ENCODE data around the gene MXRA8.
"Not testable (repeated sequence)": the region's sequence is repeated elsewhere in the genome, so short reads cannot be mapped to it uniquely, and the experiment has no call there.

MXRA8 gene, protein sequence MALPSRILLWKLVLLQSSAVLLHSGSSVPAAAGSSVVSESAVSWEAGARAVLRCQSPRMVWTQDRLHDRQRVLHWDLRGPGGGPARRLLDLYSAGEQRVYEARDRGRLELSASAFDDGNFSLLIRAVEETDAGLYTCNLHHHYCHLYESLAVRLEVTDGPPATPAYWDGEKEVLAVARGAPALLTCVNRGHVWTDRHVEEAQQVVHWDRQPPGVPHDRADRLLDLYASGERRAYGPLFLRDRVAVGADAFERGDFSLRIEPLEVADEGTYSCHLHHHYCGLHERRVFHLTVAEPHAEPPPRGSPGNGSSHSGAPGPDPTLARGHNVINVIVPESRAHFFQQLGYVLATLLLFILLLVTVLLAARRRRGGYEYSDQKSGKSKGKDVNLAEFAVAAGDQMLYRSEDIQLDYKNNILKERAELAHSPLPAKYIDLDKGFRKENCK

DNA sequence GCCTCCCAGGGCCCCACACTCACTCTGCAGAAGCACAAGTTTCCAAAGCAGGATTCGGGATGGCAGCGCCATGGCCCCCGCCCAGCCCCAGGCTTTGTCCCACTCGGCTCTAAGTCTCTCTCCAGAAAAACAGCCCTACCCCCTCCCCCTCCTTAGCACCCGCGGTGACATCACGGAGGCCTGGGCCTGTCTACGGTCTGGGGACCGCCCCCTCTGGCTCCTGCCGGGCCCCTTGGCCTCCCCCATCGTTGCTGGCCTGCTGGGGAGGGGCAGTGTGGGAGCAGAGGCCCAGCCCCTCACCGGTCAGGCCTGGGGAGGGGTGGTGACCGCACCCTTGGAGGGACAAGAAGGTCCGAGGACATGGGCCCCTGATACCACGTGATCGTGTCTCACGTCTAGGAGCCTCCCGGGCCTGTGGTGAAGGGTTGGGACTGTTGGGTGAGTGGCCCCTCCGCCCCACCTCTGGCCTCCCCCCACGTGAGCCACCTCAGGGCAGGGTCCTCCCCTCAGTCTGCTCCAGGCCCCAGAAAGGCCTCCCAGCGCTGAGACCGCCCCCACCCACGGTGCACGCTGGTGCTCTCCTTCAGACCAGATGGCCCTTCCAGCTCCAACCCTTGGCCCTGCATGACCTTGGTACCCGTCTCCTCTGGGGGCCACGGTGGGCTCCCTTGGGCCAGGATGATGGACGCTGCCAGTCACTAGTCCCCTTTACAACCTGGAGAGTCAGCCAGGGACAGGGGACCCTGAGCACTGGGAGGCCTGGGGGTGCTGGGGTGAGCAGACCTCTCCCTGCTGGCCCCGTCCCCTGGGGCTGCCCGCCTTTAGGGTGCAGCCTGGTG is at the start of gene MXRA8:
TSS of gene MXRA8 (minus strand) at position 123 of the 839 bp plus-strand sequence. CDS start at position 72, 51 bp downstream.
- DNase-seq = no peak

DNA sequence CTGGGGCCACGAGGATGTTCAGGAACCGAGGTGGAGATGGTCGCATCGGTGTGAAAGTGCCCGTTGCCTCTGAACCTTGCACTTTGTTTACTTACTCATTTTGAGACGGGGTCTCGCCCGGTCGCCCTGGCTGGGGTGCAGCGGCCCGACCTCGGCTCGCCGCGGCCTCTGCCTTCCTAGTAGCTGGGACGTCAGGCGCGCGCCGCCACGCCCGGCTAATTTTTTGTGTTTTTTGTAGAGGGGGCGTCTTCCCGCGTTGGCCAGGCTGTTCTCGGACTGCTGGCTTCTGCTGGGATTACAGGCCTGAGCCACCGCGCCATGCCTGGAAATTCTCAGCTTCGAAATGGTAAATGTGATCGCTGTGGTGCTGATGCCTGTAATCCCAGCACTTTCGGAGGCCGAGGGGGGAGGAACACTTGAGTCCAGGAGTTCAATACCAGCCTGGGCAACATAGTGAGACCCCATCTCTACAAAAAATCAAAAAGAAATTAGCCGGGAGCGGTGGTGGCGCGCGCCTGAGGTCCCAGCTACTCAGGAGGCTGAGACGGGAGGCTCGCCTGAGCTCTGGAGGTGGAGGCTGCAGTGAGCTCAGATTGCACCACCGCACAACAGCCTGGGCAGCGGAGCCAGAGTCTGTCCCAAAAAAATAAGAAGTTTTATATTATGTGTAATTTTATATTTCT is 49.4 kb upstream of the MXRA8 start:
- DNase-seq = no peak

DNA sequence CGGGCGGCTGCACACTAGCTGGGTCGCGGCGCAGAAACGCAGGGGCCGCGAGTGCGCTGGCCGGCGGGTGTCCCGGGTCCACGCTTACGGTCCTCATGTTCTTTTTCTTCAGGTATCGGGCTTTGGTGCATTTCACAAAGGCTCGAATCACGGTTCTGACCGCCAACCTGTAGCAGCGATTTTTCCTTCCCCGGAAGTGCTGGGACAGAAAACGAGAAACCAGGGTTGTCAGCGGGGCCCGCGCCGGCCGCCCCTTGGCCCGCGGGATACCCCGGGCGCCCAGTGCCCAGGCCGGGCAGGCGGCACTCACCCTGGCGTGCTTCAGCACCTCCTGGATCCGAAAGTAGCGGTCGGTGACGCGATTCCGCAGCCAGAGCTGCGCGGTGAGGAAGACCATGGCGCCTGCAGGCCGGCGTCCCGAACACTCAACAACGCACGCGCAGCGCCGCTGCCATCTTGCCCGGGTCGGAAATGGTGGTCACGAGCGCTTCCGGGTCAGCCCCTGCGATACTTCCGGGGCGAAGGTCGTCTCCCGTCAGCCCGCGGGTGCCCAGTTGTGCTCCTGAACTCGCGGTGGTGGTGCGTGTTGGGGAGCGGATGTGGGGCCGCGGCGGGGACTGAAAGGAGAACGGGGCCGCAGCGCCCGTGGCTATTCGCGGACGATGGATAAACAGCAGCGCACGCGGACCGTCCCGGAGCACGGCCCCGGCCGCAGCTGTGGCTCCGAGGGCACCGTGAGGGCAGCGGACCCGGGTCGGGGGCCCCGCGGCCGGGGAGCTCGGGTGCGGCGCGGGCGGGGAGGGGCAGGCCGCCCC is 48.7 kb upstream of the MXRA8 start, which contains the start of gene MRPL20:
TSS of gene MRPL20 (minus strand) at position 473 of the 815 bp plus-strand sequence. CDS start at position 397, 76 bp downstream.
- DNase-seq = peak; percentile 91

DNA sequence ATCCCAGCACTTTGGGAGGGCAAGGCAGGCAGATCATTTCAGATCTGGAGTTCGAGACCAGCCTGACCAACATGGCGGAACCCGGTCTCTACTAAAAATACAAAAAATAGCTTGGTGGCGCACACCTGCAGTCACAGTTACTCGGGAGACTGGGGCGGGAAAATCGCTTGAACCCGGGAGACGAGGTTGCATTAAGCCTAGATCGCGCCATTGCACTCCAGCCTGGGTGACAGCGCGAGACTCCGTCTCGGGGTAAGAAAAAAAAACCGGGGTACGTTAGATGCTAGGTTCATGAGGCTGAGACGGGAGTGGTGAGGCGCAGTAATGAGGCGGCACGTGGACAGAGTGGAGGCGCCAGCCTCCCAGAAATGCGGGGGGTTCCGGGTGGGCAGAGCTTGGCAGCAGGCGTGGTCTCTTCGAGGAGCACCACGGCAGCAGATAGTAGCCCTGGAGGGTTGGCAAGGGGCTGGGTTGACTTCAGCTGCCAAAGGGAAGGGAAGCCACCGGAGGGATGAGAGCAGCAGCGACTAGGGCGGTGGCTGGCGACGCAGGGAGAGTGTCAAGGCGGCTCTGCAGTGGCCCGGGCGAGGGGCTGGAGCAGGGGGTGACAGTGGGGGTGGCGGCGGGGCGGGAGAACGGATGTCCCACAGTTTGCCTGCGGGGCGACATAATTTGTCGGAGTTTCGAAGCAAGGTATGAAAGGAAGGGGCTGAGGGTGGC is 47.9 kb upstream of the MXRA8 start:
- no peak for DNase-seq

DNA sequence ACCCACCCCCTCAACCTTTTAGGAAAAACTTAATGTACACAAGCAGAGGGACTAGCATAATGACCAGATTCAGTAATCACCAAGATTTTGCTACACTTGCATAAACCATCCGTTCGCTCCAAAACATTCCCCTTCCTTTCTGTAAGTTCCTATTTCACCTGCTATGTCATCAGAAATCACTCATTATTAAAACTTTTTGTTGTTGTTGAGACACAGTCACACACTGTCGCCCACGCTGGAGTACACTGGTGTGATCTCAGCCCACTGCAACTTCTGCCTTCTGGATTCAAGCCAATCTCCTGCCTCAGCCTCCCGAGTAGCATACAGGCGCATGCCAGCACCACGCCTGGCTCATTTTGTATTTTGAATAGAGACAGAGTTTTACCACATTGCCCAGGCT is 45.3 kb upstream of the MXRA8 start:
- DNase-seq = no peak

- not testable (repeated sequence) for DNase-seq
Observed at GRCh38 chr1:1402901-1403392, 44.6 kb upstream of the MXRA8 start.

GRCh38 chr1:1402072-1402900 is 43.9 kb upstream of the MXRA8 start:
- DNase-seq = no peak

- DNase-seq = no peak
Observed at GRCh38 chr1:1401457-1402010, 43.2 kb upstream of the MXRA8 start.

DNA sequence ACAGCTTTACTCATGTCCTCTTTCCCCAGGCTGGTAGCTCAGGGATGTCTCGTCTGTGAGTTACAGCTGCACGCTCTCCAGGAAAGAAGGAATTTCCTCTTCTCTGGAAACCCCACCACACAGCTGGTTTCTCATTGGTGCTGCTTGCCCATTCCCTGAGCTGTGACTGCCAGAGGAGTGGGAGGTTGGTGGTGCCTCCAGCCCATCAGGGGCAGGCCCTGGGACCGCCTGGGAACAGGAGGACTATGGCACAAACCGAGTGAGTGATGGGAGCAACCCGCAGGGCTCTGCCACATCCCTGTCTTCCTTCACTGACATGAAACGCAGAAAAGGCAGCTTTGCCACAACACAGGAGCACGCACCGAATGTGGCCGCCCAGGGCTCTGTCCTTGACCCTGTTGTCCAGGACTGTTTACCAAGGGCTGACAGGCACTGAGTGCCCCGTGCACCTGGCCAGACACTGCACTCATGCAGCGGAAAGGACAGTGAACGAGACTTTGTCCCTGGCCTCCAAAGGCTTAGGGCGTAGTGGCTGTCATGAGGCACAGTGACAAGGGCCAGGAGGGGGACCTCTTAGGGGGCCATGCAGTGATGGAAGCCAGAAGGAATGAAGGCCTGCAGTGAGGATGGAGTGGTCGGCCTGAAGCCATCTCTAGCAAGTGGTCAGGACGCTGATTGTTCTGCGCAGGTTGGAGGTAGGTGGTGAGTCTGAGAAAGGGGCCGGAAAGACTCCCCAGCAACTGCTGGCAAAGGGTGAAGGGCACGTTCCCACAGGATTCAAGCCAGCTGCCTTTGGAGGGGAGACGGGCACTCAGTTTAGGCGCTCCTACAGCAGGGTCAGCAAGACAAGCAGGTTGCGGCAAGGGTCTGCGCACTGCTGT is 42.5 kb upstream of the MXRA8 start:
- no peak for DNase-seq

DNA sequence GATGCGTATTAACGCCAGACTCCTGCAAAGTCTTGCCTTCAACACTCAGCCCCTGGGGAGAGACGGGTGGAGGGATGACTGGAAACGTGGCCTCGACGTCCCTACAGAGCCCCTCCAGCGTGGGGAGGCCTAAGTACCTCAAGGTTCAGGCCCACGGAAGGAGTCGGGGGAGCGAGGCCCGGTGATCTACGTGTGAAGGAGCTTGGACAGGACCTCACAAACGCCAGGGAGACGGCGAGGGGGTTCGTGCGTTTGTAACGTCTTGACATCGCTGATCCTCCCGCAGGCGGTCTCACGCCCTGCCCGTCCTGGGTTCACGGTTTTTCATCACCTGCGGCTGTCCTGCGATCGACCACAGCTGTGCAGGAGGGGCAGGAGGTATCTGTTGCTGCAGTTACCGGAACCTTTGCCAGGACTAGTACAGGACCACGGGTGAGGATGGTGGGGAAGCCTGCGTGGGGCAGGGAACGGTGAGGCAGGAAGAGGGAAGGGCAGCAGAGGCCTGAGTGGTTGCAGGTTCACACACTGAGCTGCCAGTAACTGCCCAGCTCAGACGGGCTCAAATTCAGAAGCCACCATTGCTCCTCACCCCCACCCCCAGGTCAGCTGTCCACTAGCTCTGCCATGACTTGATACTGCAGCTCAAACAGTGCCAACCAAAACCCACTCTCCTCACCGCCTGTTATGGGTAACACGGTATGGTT is 41.7 kb upstream of the MXRA8 start:
- no peak for DNase-seq

DNA sequence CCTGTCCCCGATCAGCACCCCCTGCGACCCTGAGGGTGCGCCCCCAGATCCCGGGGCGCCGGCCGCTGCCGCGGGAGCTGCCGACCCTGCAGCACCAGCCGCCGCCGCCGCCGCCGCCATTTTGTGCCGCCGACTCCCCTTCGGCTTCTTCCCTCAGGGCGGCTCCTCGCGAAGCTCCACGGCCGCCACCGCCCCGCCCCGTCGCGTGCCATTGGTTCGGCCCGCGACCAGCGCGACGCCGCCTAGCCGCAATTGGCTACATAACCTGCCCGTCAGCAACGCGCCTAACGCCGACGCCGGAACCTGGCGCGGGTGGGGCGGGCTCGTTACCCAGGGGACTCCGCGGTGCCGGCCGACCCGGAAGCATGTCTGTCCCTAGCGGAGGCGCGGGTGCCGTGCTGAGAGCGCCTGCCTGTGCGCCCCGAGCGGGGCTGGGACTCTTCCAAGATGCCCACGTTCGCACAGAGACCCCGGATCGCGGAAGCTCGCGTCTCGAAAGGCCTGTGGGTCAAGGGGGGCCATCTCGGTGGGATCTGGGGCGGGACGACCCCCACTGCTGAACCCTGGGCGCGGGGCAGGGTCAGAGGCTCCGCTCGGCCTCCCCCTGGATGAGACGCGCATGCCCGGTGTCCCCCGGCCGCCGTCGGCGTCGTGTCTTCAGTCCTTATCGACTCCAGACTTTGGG is 41.0 kb upstream of the MXRA8 start, which contains the start of gene CCNL2:
TSS of gene CCNL2 (minus strand) at position 149 of the 685 bp plus-strand sequence. CDS start at position 120, 29 bp downstream.
- DNase-seq = peak; percentile 99

- DNase-seq = no peak
Observed at GRCh38 chr1:1398677-1399186, 40.4 kb upstream of the MXRA8 start.

- no peak for DNase-seq
Observed at GRCh38 chr1:1397839-1398523, 39.6 kb upstream of the MXRA8 start.

DNA sequence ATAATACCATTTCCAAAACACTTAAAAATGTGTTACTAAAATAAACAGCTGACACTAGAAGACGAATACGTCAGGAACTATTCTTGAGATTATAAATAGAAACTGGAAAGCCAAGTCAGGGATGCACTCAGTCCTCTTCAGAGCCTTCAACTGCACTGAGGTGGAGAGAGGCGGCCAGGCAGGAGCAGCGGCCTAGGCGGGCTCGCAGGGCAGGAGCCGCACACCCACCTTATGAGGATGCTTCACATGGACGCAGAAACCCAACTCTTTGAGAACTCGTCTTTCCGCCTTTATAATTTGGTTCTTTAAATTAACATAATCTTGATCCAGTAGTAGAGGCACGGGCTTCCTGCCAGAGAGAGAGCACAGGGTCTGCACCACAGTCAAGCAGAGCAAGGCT is 36.8 kb upstream of the MXRA8 start:
- no peak for DNase-seq

- DNase-seq = no peak
Observed at GRCh38 chr1:1394116-1394515, 35.8 kb upstream of the MXRA8 start.

GRCh38 chr1:1393428-1393827 is 35.1 kb upstream of the MXRA8 start:
- DNase-seq = no peak

GRCh38 chr1:1393014-1393413 is 34.7 kb upstream of the MXRA8 start:
- DNase-seq = no peak
